GM21576 (cell line): ENCODE data around the gene KNOP1.
"Not testable (repeated sequence)": the region's sequence is repeated elsewhere in the genome, so short reads cannot be mapped to it uniquely, and the experiment has no call there.

Experiments used
- ATAC-seq: cut with Tn5 transposase; IDR thresholded peaks from one replicate; pipeline ENCODE4 v1.9.1; 2021; ENCODE audit warnings: mild to moderate bottlenecking, moderate library complexity; ENCODE audit not compliant: unreplicated experiment

Gene KNOP1

GRCh38 chr16:19743816-19744159 lies 25.8 kb upstream of the KNOP1 start:
- ATAC-seq = no peak

GRCh38 chr16:19741354-19741753 lies 23.3 kb upstream of the KNOP1 start:
- no peak for ATAC-seq

DNA sequence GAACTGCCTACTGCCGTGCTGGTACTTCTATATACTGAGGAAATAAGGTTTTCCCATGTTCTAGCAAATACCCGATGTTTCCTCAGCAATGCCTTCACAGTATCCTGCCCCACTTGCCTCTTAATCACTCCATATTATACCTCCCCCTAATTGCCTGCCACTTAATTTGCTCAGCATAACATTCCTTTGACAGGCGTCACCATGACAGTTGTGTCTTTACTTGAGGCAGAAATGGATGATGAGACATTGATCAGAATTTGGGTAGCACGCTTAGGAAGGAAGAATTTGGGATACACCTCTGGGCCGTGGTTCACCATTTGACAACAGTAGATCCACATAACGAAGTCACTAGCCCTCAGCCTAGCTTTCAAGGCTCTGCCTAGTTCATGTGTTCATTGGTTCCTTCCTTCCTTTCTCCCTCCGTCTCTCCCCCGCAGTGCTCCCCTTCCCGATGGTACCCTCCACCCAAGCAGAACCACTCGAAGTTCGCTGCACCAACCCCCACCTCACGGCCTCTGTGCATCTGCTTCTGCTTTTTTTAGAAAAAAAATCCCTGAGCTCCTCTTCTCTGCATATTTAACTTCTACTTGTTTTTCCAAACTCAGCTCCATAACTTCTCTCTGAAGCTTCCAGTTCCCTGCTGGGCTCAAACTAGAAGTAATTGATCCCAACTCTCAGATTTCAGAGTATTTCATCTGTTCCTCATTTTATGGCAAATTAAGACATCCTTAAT lies 19.4 kb upstream of the KNOP1 start:
- no peak for ATAC-seq

- no peak for ATAC-seq
Measured at GRCh38 chr16:19735074-19735867, 17.2 kb upstream of the KNOP1 start.

- no peak for ATAC-seq
Measured at GRCh38 chr16:19733551-19733950, 15.5 kb upstream of the KNOP1 start.

- ATAC-seq = no peak
Measured at GRCh38 chr16:19728636-19728965, 10.6 kb upstream of the KNOP1 start.

DNA sequence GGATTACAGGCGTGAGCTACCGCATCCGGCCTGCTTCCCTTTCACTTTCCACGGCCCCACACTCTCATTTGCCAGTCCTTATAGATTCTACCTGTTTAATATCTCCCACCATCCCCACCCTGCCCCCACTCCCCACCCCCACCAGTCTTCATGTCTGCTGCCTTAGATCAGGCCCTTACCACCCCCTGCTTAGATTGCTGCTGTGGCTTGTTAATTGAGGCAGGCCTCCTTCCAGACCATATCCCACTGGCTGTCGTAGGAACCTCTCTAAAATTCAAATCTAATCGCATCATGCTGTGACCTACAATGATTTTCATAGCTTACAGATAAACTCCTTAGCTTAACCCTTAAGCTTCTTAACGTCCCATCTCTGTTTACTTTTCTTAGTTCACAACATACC lies 5.0 kb upstream of the KNOP1 start:
- no peak for ATAC-seq

DNA sequence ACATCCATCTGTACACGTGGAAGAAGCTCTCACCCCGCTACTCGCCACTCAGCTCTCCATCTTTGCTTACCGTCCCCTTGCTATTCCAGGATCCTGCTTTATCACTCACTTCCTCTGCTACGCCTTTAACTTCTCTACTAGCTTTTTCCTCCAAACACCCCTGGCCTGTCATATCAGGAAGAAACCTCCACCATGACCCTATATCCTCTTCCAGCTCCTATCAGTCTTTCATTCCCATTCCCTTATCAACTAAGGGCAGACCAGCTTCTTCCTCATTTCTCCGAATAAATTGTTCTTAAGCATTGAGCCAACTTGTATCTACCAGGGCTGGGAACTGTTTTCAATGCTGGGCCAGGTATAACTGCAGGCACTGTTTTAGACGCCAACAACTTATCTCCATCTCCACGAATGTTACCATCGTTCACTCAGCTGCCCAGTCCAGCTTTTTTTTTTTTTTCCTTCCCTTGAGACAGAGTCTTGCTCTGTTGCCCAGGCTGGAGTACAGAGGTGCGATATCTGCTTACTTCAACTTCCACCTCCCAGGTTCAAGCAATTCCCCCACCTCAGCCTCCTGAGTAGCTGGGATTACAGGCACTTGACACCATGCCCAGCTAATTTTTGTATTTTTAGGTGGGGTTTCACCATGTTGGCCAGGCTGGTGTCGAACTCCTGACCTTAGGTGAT lies 4.4 kb upstream of the KNOP1 start:
- ATAC-seq = no peak

GRCh38 chr16:19718624-19718965 lies 568 bp upstream of the KNOP1 start:
- ATAC-seq = no peak

DNA sequence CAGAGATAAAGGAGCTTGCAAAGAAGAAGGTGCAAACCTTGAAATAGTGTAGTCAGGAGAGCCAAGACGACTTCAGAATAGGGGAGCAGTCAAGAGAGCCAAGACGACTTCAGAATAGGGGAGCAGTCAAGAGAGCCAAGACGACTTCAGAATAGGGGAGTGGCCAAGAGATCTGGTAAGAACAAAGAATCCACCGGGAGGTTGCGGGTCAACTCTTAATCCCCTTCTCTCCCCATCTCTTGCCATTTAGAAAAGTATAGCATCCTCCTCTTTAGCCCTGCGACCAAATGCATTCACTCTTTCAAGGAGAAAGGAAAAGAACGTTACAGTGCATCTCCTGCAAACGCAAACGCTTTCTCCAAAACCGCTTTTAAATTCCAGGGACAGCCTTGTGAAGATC lies 713 bp downstream of the KNOP1 start:
- ATAC-seq = no peak

- ATAC-seq = not testable (repeated sequence)
Measured at GRCh38 chr16:19716728-19717127, 1.3 kb downstream of the KNOP1 start.

DNA sequence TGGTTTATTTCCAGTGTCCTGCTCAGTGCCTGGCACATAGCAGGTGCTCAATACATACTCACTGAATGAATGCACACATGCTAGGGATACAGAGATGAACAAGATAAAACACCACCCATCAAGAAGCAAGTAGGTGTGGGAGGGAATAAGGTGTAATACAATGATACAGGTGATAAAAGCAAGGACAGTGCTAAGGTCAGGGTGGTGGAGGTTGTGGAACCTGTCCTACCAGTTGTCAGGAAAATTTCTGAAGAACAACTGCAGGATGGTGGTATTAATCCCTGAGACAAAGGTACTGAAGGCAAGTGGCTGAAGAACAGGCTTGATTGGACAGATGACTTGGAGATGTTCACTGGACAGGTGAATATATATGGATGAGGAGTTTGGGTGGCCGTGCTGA lies 1.8 kb downstream of the KNOP1 start:
- ATAC-seq = no peak

GRCh38 chr16:19715566-19715965 lies 2.5 kb downstream of the KNOP1 start:
- ATAC-seq = no peak

- ATAC-seq = no peak
Measured at GRCh38 chr16:19713697-19714096, 4.3 kb downstream of the KNOP1 start.

DNA sequence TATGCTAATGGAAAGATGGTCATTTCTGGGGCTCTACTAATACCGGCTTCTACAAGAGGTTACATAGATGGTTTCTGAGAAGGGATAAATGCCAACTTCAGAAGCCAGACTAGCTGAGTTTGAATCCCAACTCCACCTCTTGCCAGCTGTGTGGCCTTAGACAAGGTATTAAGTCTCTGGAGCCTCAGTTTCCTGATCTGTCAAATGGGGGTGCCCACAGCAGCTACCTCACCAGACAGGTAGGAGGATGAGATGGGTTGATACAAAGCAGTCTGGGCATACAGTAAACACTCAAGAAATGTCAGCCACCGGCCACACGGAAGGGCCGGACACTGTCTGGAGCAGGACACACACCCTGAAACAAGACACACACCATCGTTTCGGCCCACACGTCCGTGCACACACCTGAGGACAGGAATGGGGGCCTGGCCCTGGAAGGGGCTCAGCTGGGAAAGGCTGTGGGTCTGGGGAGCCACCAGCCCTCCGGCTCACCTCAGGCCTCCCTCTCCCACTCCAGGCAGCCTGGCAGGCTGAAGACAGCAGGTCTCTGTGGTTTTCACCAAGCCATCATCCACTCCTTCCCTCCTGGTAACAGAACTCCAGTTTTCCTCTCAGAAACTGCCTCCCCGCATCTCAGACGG lies 5.5 kb downstream of the KNOP1 start:
- no peak for ATAC-seq

DNA sequence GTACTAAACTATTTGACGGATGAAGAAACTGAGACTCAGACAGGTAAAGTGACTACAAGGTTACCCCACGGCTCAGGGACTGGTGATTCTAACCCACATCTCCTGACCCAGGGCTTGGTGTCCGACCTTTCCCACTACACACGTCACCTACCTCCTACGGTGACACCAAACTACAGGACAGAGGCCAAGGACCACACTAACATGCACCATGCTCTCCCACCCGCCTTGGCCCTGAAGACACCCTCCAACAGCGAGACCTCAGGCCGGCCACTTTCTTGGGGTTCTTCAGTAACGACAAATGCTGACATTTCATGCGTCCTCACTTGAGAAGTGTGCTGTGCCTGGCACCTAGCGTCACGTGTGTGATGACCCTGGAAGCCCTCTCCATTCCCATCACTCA lies 6.4 kb downstream of the KNOP1 start:
- ATAC-seq = no peak

GRCh38 chr16:19710991-19711545 lies 7.0 kb downstream of the KNOP1 start:
- no peak for ATAC-seq

GRCh38 chr16:19710191-19710908 lies 7.7 kb downstream of the KNOP1 start:
- no peak for ATAC-seq

GRCh38 chr16:19709381-19710136 lies 8.5 kb downstream of the KNOP1 start:
- ATAC-seq = no peak
